Uterus (tissue), 2 donors: ENCODE measurements around the gene PLXNA3.

Source experiments
- CTCF ChIP-seq, 4 experiments: fragments of 200-600 bp in 2 of 4; fragments of 450-650 bp in 2 of 4; sonication (generic) in 2 of 4; IDR thresholded peaks; one replicate each; pipeline ENCODE4 v1.5.1; 2016 to 2019; ENCODE audit warnings: antibody characterized with exemption in 4 of 4, mild to moderate bottlenecking in 2 of 4, moderate library complexity in 1 of 4
- POLR2A ChIP-seq, 2 donors: fragments of 450-650 bp; IDR thresholded peaks; one replicate each; pipeline ENCODE4 v1.6.1; 2016; ENCODE audit warnings: antibody characterized with exemption in 2 of 2, mild to moderate bottlenecking in 1 of 2, moderate library complexity in 1 of 2

DNA sequence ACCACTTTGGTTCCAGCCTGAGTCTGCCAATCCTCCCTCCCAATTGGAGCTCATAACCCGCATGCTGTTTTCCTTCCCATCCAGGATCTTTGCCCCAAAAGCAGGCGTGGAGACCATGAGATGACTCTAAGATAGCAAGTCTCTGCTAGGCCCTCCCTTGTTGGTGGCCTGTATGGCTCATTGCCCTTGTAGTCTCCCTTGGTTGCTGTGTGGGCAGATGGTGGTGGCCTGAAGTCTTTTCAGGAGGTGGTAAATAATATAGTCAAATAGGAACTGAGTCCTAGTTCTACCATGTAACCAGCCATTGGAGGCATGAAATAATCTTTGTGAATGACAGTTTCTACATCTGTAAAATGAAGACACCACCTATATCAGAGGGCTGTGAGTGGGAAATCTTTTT is 28.4 kb upstream of the PLXNA3 start:
- TF ChIP-seq CTCF (IDR thresholded peaks at IDR 0.05) (no peak), POLR2A (IDR thresholded peaks at IDR 0.05) (no peak)
